Measurements from ENCODE around the gene KRT2. TPM values are rescaled to one million over a fixed set of nuclear protein-coding genes. Genes with fewer than 3 reads are reported as not detected.

The KRT2 gene
- total and polyA plus RNA-seq, 9 of the 15 experiments (the other 6 are each of a cell fraction or from before 2014, with no cell fraction given) = 0.03 to 0.69 (median 0.07) TPM; not detected in 2

DNA sequence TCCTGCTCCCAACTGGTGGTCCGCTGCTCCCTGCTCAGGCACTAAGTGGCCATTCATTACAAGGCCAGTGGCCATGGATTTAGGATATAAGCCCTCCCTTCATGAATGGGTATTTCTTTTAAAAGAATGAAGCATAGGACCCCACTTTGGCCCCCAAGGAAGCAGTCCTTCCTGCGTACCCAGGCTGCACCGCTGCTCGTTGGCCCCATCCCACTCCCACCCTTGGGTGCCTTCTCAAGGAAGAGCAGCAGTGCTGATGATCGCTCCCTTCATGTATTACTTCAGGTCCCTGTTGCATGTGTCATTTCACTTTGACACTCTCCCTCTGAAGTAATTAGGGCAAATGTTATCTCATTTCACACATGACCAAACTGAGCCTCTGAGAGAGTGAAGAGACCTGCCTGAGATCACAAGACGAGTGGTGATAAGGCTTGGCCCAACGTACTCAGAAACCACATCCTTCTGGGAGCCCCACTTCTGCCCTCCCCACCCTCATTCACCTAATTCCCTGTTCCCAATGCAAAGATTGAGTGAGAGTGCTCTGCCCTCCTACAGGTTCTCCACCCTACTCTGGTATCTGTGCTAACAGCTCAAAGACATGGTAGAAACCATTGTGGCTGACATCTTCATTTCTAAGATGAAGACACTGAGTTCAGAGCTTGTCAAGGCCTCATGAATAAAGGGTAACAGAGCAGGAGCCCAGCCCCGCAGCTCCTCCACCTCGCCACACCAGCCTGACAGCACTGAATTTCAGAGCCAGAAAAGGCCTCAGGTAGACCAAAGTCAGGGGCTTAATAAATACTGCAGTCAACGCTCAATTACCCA, 10.3 kb upstream of the KRT2 start (continued):
- TF ChIP-seq CBX1 (IDR thresholded peaks at IDR 0.05; ENCODE audit: low read depth) = no peak
- TF ChIP-seq MTA2 (IDR thresholded peaks at IDR 0.05; ENCODE audit: low read depth) = peak; percentile 95
- TF ChIP-seq SREBF1 (IDR thresholded peaks at IDR 0.05; ENCODE audit: borderline replicate concordance, low read depth, low read length) = no peak
- TF ChIP-seq, protein P1, sequence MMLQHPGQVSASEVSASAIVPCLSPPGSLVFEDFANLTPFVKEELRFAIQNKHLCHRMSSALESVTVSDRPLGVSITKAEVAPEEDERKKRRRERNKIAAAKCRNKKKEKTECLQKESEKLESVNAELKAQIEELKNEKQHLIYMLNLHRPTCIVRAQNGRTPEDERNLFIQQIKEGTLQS (IDR thresholded peaks at IDR 0.05) = peak; percentile 77
- TF ChIP-seq, protein P1 (CRISPR knock-in tag; conservative IDR thresholded peaks at IDR 0.05) = no peak
- TF ChIP-seq CTBP1 (IDR thresholded peaks at IDR 0.05; ENCODE audit: borderline replicate concordance) = peak; percentile 87
- 0 out of 2 replicates have a peak, but pooled peaks have one; percentile 83 for TF ChIP-seq PYGO2 (tag; IDR thresholded peaks at IDR 0.05)
- TF ChIP-seq ELF2 (CRISPR knock-in tag; IDR thresholded peaks at IDR 0.05) = peak; percentile 42; the same call in 1 of the 2 replicates
- TF ChIP-seq, protein P2, sequence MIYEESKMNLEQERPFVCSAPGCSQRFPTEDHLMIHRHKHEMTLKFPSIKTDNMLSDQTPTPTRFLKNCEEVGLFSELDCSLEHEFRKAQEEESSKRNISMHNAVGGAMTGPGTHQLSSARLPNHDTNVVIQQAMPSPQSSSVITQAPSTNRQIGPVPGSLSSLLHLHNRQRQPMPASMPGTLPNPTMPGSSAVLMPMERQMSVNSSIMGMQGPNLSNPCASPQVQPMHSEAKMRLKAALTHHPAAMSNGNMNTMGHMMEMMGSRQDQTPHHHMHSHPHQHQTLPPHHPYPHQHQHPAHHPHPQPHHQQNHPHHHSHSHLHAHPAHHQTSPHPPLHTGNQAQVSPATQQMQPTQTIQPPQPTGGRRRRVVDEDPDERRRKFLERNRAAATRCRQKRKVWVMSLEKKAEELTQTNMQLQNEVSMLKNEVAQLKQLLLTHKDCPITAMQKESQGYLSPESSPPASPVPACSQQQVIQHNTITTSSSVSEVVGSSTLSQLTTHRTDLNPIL (CRISPR knock-in tag; IDR thresholded peaks at IDR 0.05) = no peak
- peak; percentile 54; the same call in 1 of the 2 replicates for TF ChIP-seq EP400 (IDR thresholded peaks at IDR 0.05)
- no peak for TF ChIP-seq ZNF696 (CRISPR knock-in tag; conservative IDR thresholded peaks at IDR 0.05)
- TF ChIP-seq ARHGAP35 (IDR thresholded peaks at IDR 0.05; ENCODE audit: partially characterized antibody) = no peak
- peak; percentile 78 for TF ChIP-seq CREB1 (IDR thresholded peaks at IDR 0.05)
- TF ChIP-seq CREB1 (CRISPR knock-in tag; IDR thresholded peaks at IDR 0.05) = no peak
- TF ChIP-seq CAMTA2 (CRISPR knock-in tag; conservative IDR thresholded peaks at IDR 0.05) = no peak
- TF ChIP-seq SMARCB1 (IDR thresholded peaks at IDR 0.05; ENCODE audit: insufficient read length, low read depth) = peak; percentile 81
- no peak for TF ChIP-seq ZNF57 (CRISPR knock-in tag; IDR thresholded peaks at IDR 0.05)
- no peak for TF ChIP-seq RBM14 (IDR thresholded peaks at IDR 0.05; ENCODE audit: borderline replicate concordance, insufficient read depth, low read depth, low read length)
- TF ChIP-seq FOXJ2 (tag; IDR thresholded peaks at IDR 0.05) = no peak
- no peak for TF ChIP-seq SREBF2 (CRISPR knock-in tag; IDR thresholded peaks at IDR 0.05)
- 0 out of 2 replicates have a peak, but pooled peaks have one; percentile 14 for TF ChIP-seq SMARCA5 (IDR thresholded peaks at IDR 0.05)
- no peak for TF ChIP-seq ZNF140 (CRISPR knock-in tag; IDR thresholded peaks at IDR 0.05)
- peak; percentile 87 for TF ChIP-seq MBD2 (IDR thresholded peaks at IDR 0.05; ENCODE audit: borderline replicate concordance, low read depth)
- TF ChIP-seq HMG20A (CRISPR knock-in tag; conservative IDR thresholded peaks at IDR 0.05) = no peak
- no peak for TF ChIP-seq ZNF668 (CRISPR knock-in tag; IDR thresholded peaks at IDR 0.05)
- TF ChIP-seq TAF15 (IDR thresholded peaks at IDR 0.05; ENCODE audit: low read depth, low read length) = no peak
- TF ChIP-seq, protein P3, sequence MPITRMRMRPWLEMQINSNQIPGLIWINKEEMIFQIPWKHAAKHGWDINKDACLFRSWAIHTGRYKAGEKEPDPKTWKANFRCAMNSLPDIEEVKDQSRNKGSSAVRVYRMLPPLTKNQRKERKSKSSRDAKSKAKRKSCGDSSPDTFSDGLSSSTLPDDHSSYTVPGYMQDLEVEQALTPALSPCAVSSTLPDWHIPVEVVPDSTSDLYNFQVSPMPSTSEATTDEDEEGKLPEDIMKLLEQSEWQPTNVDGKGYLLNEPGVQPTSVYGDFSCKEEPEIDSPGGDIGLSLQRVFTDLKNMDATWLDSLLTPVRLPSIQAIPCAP (CRISPR knock-in tag; IDR thresholded peaks at IDR 0.05; ENCODE audit: borderline replicate concordance) = no peak
- peak; percentile 37; the same call in 1 of the 2 replicates for TF ChIP-seq GTF2E2 (tag; IDR thresholded peaks at IDR 0.05)
- peak; percentile 98 for TF ChIP-seq SMARCA4 (IDR thresholded peaks at IDR 0.05)

All from K562 (cell line).